H9 (cell line): ENCODE results near the gene SGIP1. TPM values are rescaled to one million over a fixed set of nuclear protein-coding genes. Genes with fewer than 3 reads are reported as not detected.

Source experiments
- DNase-seq: peaks from one replicate; pipeline ENCODE4 v3.0.0-alpha.2; 2017
- H2AFZ ChIP-seq: one replicate; pipeline ENCODE4 v1.6.1; 2013; ENCODE audit warnings: mild to moderate bottlenecking, low read length, control low read depth, moderate library complexity
- H2AK5ac ChIP-seq: 2 replicates; pipeline ENCODE4 v1.6.1; 2013; ENCODE audit warnings: low read length, control low read depth, mixed read lengths; ENCODE audit not compliant: insufficient read length
- H2BK120ac ChIP-seq: one replicate; pipeline ENCODE4 v1.6.1; 2013; ENCODE audit warnings: low read depth, mild to moderate bottlenecking, low read length, control low read depth, inconsistent platforms; ENCODE audit not compliant: poor library complexity, severe bottlenecking
- H2BK12ac ChIP-seq: 2 replicates; pipeline ENCODE4 v1.6.1; 2013; ENCODE audit warnings: low read length, control low read depth, mixed read lengths, low read depth; ENCODE audit not compliant: insufficient read length
- H2BK15ac ChIP-seq: 2 replicates; pipeline ENCODE4 v1.6.1; 2013; ENCODE audit warnings: low read depth, low read length, control low read depth
- H2BK20ac ChIP-seq: one replicate; pipeline ENCODE4 v1.6.1; 2013; ENCODE audit warnings: low read depth, mild to moderate bottlenecking, low read length, control low read depth, inconsistent platforms; ENCODE audit not compliant: poor library complexity, severe bottlenecking
- H2BK5ac ChIP-seq: 2 replicates; pipeline ENCODE4 v1.6.1; 2013; ENCODE audit warnings: low read length, control low read depth, mixed read lengths; ENCODE audit not compliant: insufficient read length
- H3K14ac ChIP-seq: 2 replicates; pipeline ENCODE4 v1.6.1; 2013; ENCODE audit warnings: low read length, control low read depth; ENCODE audit not compliant: insufficient read depth
- H3K18ac ChIP-seq: 2 replicates; pipeline ENCODE4 v1.6.1; 2013; ENCODE audit warnings: low read depth, mild to moderate bottlenecking, mixed read lengths, low read length, control low read depth; ENCODE audit not compliant: insufficient read length
- H3K23ac ChIP-seq: 2 replicates; pipeline ENCODE4 v1.6.1; 2013; ENCODE audit warnings: low read length, control low read depth, mixed read lengths, low read depth; ENCODE audit not compliant: insufficient read length
- H3K23me2 ChIP-seq: 2 replicates; pipeline ENCODE4 v1.6.1; 2013; ENCODE audit warnings: low read depth, mild to moderate bottlenecking, mixed read lengths, low read length, control low read depth; ENCODE audit not compliant: insufficient read length, poor library complexity, severe bottlenecking
- H3K27ac ChIP-seq: 2 replicates; pipeline ENCODE4 v1.5.1; 2013; ENCODE audit warnings: low read length, control low read depth, mixed read lengths, low read depth; ENCODE audit not compliant: insufficient read length
- H3K27me3 ChIP-seq: 2 replicates; pipeline ENCODE4 v1.6.1; 2013; ENCODE audit warnings: low read length, control low read depth, inconsistent platforms; ENCODE audit not compliant: insufficient read depth
- H3K4ac ChIP-seq: 2 replicates; pipeline ENCODE4 v1.6.1; 2013; ENCODE audit warnings: low read depth, mild to moderate bottlenecking, control low read depth, inconsistent platforms, low read length, moderate library complexity
- H3K4me1 ChIP-seq: 2 replicates; pipeline ENCODE4 v1.6.1; 2013; ENCODE audit warnings: low read length, control low read depth, inconsistent platforms; ENCODE audit not compliant: insufficient read depth
- H3K4me2 ChIP-seq: 2 replicates; pipeline ENCODE4 v1.6.1; 2013; ENCODE audit warnings: low read length, control low read depth, mixed read lengths; ENCODE audit not compliant: insufficient read length, insufficient read depth
- H3K56ac ChIP-seq: 2 replicates; pipeline ENCODE4 v1.6.1; 2013; ENCODE audit warnings: low read depth, mild to moderate bottlenecking, mixed read lengths, low read length, control low read depth; ENCODE audit not compliant: insufficient read length
- H3K79me1 ChIP-seq: 2 replicates; pipeline ENCODE4 v1.6.1; 2013; ENCODE audit warnings: low read depth, mild to moderate bottlenecking, moderate library complexity, low read length, control low read depth, inconsistent platforms; ENCODE audit not compliant: insufficient read depth, poor library complexity, severe bottlenecking
- H3K79me2 ChIP-seq: 2 replicates; pipeline ENCODE4 v1.6.1; 2013; ENCODE audit warnings: low read length, control low read depth, inconsistent platforms; ENCODE audit not compliant: insufficient read depth
- H3K9ac ChIP-seq: 2 replicates; pipeline ENCODE4 v1.6.1; 2013; ENCODE audit warnings: low read length, control low read depth, mixed read lengths; ENCODE audit not compliant: insufficient read length; ENCODE audit errors: extremely low read depth
- H3K9me3 ChIP-seq: one replicate; pipeline ENCODE4 v1.6.1; 2013; ENCODE audit warnings: low read depth, low read length, inconsistent platforms; ENCODE audit not compliant: control insufficient read depth
- H3T11ph ChIP-seq: one replicate; pipeline ENCODE4 v1.6.1; 2013; ENCODE audit warnings: mild to moderate bottlenecking, low read length, control low read depth, inconsistent platforms
- H4K20me1 ChIP-seq: one replicate; pipeline ENCODE4 v1.6.1; 2013; ENCODE audit not compliant: control insufficient read depth, insufficient read length, insufficient read depth
- H4K5ac ChIP-seq: 2 replicates; pipeline ENCODE4 v1.6.1; 2013; ENCODE audit warnings: low read depth, mild to moderate bottlenecking, mixed read lengths, low read length, control low read depth; ENCODE audit not compliant: insufficient read length
- H4K8ac ChIP-seq: replicated peaks from 2 replicates; pipeline ENCODE4 v1.6.1; 2013; ENCODE audit warnings: low read length, control low read depth, mixed read lengths, low read depth; ENCODE audit not compliant: insufficient read length
- H4K91ac ChIP-seq: 2 replicates; pipeline ENCODE4 v1.6.1; 2013; ENCODE audit warnings: low read depth, mild to moderate bottlenecking, moderate library complexity, mixed read lengths, low read length, control low read depth; ENCODE audit not compliant: insufficient read length
- H3K27ac Mint-ChIP-seq, 3 experiments: 2 replicates in 2 of 3; 3 replicates in 1 of 3; pipeline ENCODE4 v1.8.0; 2020 to 2021; ENCODE audit warnings: mixed read lengths in 3 of 3, mild to moderate bottlenecking in 1 of 3, moderate library complexity in 1 of 3
- H3K27me3 Mint-ChIP-seq: 2 replicates; pipeline ENCODE4 v1.8.0; 2021; ENCODE audit warnings: low read depth, mild to moderate bottlenecking, moderate library complexity, mixed read lengths
- H3K36me3 Mint-ChIP-seq, 3 experiments: 2 replicates in 2 of 3; 3 replicates in 1 of 3; pipeline ENCODE4 v1.8.0; 2020 to 2021; ENCODE audit warnings: low read depth in 3 of 3, mixed read lengths in 3 of 3; ENCODE audit not compliant: insufficient read depth in 1 of 3
- H3K4me1 Mint-ChIP-seq, 2 experiments: 2 replicates each; pipeline ENCODE4 v1.8.0; 2020; ENCODE audit warnings: mixed read lengths in 2 of 2
- H3K4me3 Mint-ChIP-seq, 2 experiments: 2 replicates in 1 of 2; 3 replicates in 1 of 2; pipeline ENCODE4 v1.8.0; 2020 to 2021; ENCODE audit warnings: mild to moderate bottlenecking in 2 of 2, mixed read lengths in 2 of 2, moderate library complexity in 1 of 2
- H3K9me3 Mint-ChIP-seq, 2 experiments: 2 replicates in 1 of 2; 3 replicates in 1 of 2; pipeline ENCODE4 v1.8.0; 2020; ENCODE audit warnings: mild to moderate bottlenecking in 2 of 2, mixed read lengths in 2 of 2, moderate library complexity in 1 of 2
- CTCF ChIP-seq: fragments of 200-600 bp; sonication (generic); conservative IDR thresholded peaks from 3 replicates; pipeline ENCODE4 v1.8.0; 2021; ENCODE audit warnings: antibody characterized with exemption, mild to moderate bottlenecking
- WGBS: extraction: QIAGEN DNeasy Blood & Tissue Kit; methylation state at CpG from one replicate; pipeline ENCODE4 v1.1.7; 2013; ENCODE audit warnings: missing lambda C conversion rate, low lambda C conversion rate, mixed read lengths; ENCODE audit not compliant: insufficient read length; ENCODE audit errors: extremely low coverage; 5-methylcytosine and 5-hydroxymethylcytosine counted together
- total RNA-seq: library from RNA; stranded (reverse); gene quantifications from 2 replicates; pipeline ENCODE4 v1.2.1, GENCODE V29; 2021

SGIP1 gene
- total RNA-seq, 1 experiment from 2014 or later, result 1.5 TPM

GRCh38 chr1:66546047-66546810, 12.3 kb downstream of the SGIP1 start:
- H3K56ac ChIP-seq, result no peak overlapping the region
- H3K27ac ChIP-seq, result no peak overlapping the region
- H3K4me2 ChIP-seq, result no peak overlapping the region
- H3K27ac Mint-ChIP-seq, result no peak overlapping the region
- H3K27me3 Mint-ChIP-seq, result no peaks in the 10 kb centered on the region
- H3K9me3 ChIP-seq, result no peaks in the 10 kb centered on the region
- no peaks in the 10 kb centered on the region for H3K4me1 ChIP-seq
- H2AFZ ChIP-seq, result no peak overlapping the region
- no peak overlapping the region for H4K8ac ChIP-seq
- H2BK15ac ChIP-seq, result no peak overlapping the region
- H3K23ac ChIP-seq, result no peak overlapping the region
- no peak overlapping the region for H3K4me3 Mint-ChIP-seq
- H3K23me2 ChIP-seq, result no peaks in the 10 kb centered on the region
- H2BK120ac ChIP-seq, result no peak overlapping the region
- no peak for TF ChIP-seq CTCF
- H4K20me1 ChIP-seq, result no peaks in the 10 kb centered on the region
- no peak overlapping the region for H2BK12ac ChIP-seq
- H3T11ph ChIP-seq, result no peak overlapping the region
- no peak overlapping the region for H4K91ac ChIP-seq
- no CpG with 5 or more reads among the region's 4 CpGs for WGBS
- H3K36me3 Mint-ChIP-seq, result no peaks in the 10 kb centered on the region
- H4K5ac ChIP-seq, result no peak overlapping the region
- H3K9ac ChIP-seq, result no peak overlapping the region
- H2AK5ac ChIP-seq, result no peak overlapping the region
- no peak overlapping the region for H2BK20ac ChIP-seq
- no peak for DNase-seq
- H3K9me3 Mint-ChIP-seq, result no peaks in the 10 kb centered on the region
- no peaks in the 10 kb centered on the region for H3K27me3 ChIP-seq
- peaks cover 2 to 3% of the 10 kb centered on the region in 2 experiments; a peak in 1 of 4 replicates for H3K4me1 Mint-ChIP-seq
- no peak overlapping the region for H3K4ac ChIP-seq
- no peaks in the 10 kb centered on the region for H3K79me2 ChIP-seq
- no peak overlapping the region for H3K14ac ChIP-seq
- no peak overlapping the region for H3K18ac ChIP-seq
- H2BK5ac ChIP-seq, result no peak overlapping the region
- H3K79me1 ChIP-seq, result no peaks in the 10 kb centered on the region
